Measurements from ENCODE around the gene TRANK1. TPM values are rescaled to one million over a fixed set of nuclear protein-coding genes. Genes with fewer than 3 reads are reported as not detected.

The TRANK1 gene
- total RNA-seq, 6 experiments from 2014 or later = 1.00 to 3.0 (median 1.4) TPM

DNA sequence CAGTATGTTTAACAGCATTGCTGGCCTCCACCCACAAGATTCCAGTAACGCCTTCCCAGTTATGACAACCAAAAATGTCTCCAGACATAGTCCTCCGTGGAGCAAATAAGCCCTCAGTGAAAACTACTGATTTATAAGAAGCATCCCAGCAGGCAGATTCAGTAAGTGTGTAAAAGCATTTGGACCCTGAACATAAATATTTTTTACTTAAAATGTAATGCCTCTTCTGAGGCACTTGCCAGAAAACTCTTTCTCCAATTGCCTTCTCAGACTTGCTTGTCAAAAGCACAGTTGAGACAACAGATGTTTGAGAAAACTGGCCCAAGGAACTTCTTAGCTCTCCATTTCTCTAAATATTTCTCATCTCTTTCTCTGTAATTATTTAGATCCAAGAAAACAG, 148.7 kb downstream of the TRANK1 start:
- Mint-ChIP-seq H3K4me1 (ENCODE audit: low read depth) (no peaks in the 10 kb centered on the region), H3K27ac (no peak overlapping the region), H3K36me3 (ENCODE audit: low read depth) (no peaks in the 10 kb centered on the region), H3K27me3 (ENCODE audit: insufficient read depth) (peaks cover 7% of the 10 kb centered on the region), H3K9me3 (no peaks in the 10 kb centered on the region), H3K4me3 (no peak overlapping the region)
- TF ChIP-seq, protein P1, sequence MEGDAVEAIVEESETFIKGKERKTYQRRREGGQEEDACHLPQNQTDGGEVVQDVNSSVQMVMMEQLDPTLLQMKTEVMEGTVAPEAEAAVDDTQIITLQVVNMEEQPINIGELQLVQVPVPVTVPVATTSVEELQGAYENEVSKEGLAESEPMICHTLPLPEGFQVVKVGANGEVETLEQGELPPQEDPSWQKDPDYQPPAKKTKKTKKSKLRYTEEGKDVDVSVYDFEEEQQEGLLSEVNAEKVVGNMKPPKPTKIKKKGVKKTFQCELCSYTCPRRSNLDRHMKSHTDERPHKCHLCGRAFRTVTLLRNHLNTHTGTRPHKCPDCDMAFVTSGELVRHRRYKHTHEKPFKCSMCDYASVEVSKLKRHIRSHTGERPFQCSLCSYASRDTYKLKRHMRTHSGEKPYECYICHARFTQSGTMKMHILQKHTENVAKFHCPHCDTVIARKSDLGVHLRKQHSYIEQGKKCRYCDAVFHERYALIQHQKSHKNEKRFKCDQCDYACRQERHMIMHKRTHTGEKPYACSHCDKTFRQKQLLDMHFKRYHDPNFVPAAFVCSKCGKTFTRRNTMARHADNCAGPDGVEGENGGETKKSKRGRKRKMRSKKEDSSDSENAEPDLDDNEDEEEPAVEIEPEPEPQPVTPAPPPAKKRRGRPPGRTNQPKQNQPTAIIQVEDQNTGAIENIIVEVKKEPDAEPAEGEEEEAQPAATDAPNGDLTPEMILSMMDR (IDR thresholded peaks at IDR 0.05) = no peak
- DNase-seq = no peak

DNA sequence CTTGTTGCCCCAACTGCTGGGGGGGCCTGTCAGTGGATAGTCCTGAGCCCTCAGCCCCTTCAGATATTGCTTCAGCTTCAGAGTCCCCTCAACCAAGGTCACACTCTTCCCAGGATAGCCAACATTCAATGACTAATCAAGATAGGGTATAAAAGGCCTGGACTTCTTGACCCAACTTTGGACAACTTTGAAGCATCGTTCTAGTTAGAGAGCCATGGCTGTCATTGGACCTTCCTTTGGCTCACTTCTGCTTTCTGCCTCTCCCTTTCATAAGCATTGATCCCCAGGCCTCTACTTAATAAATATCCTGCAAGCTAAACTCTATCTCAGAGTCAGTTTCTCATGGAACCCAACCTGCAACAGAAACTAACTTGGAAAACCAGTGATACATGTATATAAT, 149.2 kb downstream of the TRANK1 start:
- H3K4me1 Mint-ChIP-seq (ENCODE audit: low read depth) = no peaks in the 10 kb centered on the region
- TF ChIP-seq, protein P1 (IDR thresholded peaks at IDR 0.05) = no peak
- no peak overlapping the region for H3K4me3 Mint-ChIP-seq
- no peaks in the 10 kb centered on the region for H3K9me3 Mint-ChIP-seq
- DNase-seq = no peak
- H3K27me3 Mint-ChIP-seq (ENCODE audit: insufficient read depth) = peaks cover 9% of the 10 kb centered on the region
- H3K27ac Mint-ChIP-seq = no peak overlapping the region
- no peaks in the 10 kb centered on the region for H3K36me3 Mint-ChIP-seq (ENCODE audit: low read depth)

DNA sequence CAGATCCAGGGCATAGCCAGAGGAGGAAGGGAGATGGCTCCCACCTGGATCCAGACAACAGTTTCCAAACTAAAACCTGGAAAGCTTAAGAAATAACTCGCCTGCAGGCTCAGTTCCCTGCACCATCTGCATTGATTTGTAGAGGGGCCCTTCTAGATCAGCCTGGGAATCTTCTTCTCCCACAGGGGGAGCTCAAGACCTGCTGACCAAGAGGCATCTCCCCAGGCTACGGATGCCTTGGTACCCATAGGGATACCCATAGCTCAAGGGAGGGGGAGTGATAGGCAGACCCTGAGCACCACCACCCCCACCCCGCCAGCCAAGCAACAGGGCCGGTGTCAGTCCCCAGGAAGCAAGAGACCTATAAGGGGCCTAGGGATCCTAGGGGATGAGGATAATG, 152.5 kb downstream of the TRANK1 start:
- DNase-seq = peak; percentile 8
- H3K9me3 Mint-ChIP-seq = no peaks in the 10 kb centered on the region
- H3K27me3 Mint-ChIP-seq (ENCODE audit: insufficient read depth) = peaks cover 9% of the 10 kb centered on the region
- TF ChIP-seq, protein P1 (IDR thresholded peaks at IDR 0.05) = peak; percentile 56; the same call in 1 of the 2 replicates
- H3K4me1 Mint-ChIP-seq (ENCODE audit: low read depth) = no peaks in the 10 kb centered on the region
- no peak overlapping the region for H3K4me3 Mint-ChIP-seq
- H3K36me3 Mint-ChIP-seq (ENCODE audit: low read depth) = no peaks in the 10 kb centered on the region
- no peak overlapping the region for H3K27ac Mint-ChIP-seq

DNA sequence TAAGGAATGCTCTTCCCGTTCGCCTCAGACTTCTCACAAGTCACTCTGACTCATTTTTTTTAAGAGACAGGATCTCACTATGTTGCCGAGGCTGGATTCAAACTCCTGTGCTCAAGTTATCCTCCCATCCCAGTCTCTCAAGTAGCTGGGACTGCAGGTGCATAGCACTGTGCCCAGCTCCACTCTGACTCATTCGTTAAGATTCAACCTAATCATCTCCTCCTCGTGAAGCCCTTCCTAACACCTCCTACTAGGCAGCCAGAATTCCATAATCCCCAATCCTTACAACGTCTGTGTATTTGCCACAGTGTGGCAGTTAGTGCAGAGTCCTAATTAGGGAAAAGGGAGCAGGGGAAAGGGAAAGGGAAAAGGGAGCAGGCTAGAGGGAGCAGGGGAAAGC, 154.1 kb downstream of the TRANK1 start:
- DNase-seq = no peak
- Mint-ChIP-seq H3K27ac (no peak overlapping the region), H3K36me3 (ENCODE audit: low read depth) (no peaks in the 10 kb centered on the region), H3K9me3 (no peaks in the 10 kb centered on the region), H3K4me3 (no peak overlapping the region), H3K27me3 (ENCODE audit: insufficient read depth) (peaks cover 9% of the 10 kb centered on the region), H3K4me1 (ENCODE audit: low read depth) (no peaks in the 10 kb centered on the region)
- TF ChIP-seq, protein P1 (IDR thresholded peaks at IDR 0.05) = no peak

DNA sequence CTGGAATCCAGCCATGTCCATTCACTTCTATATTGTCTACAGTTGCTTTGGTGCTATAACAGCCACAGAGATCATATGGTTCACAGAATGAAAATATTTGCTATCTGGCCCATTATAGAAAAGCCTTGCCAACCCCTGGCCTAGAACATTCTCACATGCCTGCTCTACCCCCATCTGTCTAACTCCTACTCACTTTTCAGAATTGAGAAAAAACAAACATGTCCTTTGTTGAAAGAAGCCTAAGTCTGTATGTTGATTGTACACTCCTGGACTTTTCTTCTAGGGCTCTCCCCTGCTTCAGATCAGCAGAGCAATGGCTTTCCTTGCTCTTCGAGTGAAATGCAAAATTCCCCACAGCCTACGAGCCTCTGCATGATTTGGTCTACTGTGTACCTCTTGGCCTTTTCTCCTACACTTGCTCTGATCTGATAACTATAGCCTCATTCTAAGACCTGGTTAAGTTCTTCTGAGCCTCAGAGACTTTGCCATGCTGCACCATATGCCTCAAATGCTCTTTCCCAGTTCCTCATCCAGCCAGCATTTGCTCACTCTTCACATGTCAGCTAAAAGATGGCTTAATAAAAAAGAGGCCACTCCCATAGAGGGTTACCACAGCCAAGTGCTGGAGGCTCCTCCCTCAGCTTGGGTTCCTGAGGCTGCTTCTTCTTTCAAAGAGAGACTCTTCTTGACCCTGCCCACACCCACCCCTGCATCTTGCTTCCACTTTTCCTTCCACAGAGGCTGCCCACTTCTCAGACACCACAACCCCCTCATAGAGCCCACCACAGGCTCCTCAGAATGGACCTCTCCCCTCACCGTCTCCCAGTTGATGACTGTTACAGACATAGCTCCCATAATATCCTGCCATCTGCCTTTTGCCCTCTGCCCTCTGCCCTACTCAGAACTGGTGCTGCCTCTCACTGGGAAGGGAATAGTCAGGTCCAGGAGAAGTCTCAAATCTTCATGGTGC, 157.6 kb downstream of the TRANK1 start:
- DNase-seq = no peak
- peaks cover 6% of the 10 kb centered on the region for H3K27me3 Mint-ChIP-seq (ENCODE audit: insufficient read depth)
- no peaks in the 10 kb centered on the region for H3K9me3 Mint-ChIP-seq
- H3K36me3 Mint-ChIP-seq (ENCODE audit: low read depth) = no peaks in the 10 kb centered on the region
- H3K4me1 Mint-ChIP-seq (ENCODE audit: low read depth) = no peaks in the 10 kb centered on the region
- TF ChIP-seq, protein P1 (IDR thresholded peaks at IDR 0.05) = no peak
- H3K27ac Mint-ChIP-seq = no peak overlapping the region
- H3K4me3 Mint-ChIP-seq = no peak overlapping the region
